Measurements from ENCODE around the gene CCS. TPM values are rescaled to one million over a fixed set of nuclear protein-coding genes. Genes with fewer than 3 reads are reported as not detected.
"Not testable (repeated sequence)": the region's sequence is repeated elsewhere in the genome, so short reads cannot be mapped to it uniquely, and the experiment has no call there.

CCS gene
- polyA plus RNA-seq, 1 experiment: 36.4 TPM

DNA sequence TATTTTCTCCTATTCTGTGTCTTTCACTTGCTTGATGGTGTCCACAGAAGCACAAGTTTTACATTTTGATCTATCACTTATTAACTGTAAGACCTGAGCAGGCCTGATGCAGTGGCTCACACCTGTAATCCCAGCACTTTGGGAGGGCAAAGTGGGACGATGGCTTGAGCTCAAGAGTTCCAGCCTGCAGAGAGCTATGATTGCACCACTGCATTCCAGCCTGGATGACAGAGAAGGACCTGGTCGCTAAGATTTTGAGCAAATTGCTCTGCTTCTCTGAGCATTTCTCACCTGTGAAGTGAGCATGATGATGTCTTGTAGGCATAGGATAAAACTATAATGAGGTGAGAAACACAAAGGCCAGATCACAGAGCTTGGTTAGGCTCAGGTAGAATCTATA is 6.8 kb upstream of the CCS start:
- POLR2A ChIA-PET: no interaction called here
- CTCF ChIA-PET: no interaction called here
- no peaks in the 10 kb centered on the region for H3K36me3 ChIP-seq (ENCODE audit: control insufficient read depth, insufficient read depth, low read length)
- H3K4me3 ChIP-seq (ENCODE audit: low read depth, low read length): no peak overlapping the region
- H3K27me3 ChIP-seq (ENCODE audit: control insufficient read depth, insufficient read depth, low read length): no peaks in the 10 kb centered on the region
- TF ChIP-seq CTCF (IDR thresholded peaks at IDR 0.05; ENCODE audit: insufficient read depth, low read depth, low read length): no peak
- DNase-seq (ENCODE audit: low read depth): no peak

GRCh38 chr11:66589315-66589714 is 3.7 kb upstream of the CCS start:
- ChIA-PET POLR2A (interaction anchor here (0.6 kb wide), 1 partner anchor 205 kb away, joined by 4 read pairs; no protein-coding TSS in a partner anchor), CTCF (interaction anchor here (0.6 to 1.3 kb wide), 2 partner anchors 10 to 16 kb away, joined by 3 to 4 read pairs; no protein-coding TSS in a partner anchor)
- not testable (repeated sequence) for H3K4me3 ChIP-seq (ENCODE audit: low read depth, low read length); H3K27me3 ChIP-seq (ENCODE audit: control insufficient read depth, insufficient read depth, low read length); DNase-seq (ENCODE audit: low read depth); H3K36me3 ChIP-seq (ENCODE audit: control insufficient read depth, insufficient read depth, low read length)

DNA sequence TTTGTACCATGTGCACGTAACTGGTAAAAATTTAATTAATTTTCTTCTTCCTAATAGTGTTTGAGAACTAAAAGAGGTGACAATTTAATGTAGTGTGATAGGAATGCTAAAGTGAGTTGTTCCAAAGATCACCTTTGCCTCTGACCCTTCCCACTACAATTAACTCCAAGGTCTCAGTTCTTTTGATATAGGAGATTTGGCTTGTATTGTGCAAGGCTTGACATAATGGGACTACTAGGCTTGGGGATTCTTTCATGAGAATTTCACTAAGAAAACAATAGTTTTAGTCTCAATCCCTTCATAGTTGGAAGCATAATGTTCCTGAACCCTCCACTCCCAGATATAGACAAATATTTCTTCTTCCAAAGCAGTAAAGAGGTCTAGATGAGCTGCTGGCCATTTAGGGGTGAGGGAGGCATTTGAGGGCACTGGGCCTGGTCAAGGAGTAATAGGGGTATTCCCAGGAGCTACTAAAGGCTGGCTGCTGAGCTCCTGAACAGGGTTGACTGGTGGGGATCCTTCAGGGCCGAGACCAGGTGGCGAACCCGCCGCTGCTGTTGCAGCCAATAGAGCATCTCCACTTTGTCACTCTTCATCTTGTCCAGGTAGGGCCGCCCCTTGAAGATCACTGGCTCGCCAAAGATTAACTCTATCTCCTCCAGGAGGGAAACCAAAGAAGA is 2.8 kb upstream of the CCS start:
- Histone ChIP-seq H3K4me3 (ENCODE audit: low read depth, low read length) (no peak overlapping the region), H3K36me3 (ENCODE audit: control insufficient read depth, insufficient read depth, low read length) (no peaks in the 10 kb centered on the region), H3K27me3 (ENCODE audit: control insufficient read depth, insufficient read depth, low read length) (no peaks in the 10 kb centered on the region)
- POLR2A ChIA-PET: no interaction called here
- TF ChIP-seq CTCF (IDR thresholded peaks at IDR 0.05; ENCODE audit: insufficient read depth, low read depth, low read length): no peak
- DNase-seq (ENCODE audit: low read depth): no peak
- CTCF ChIA-PET: interaction anchor here (1.1 to 4.0 kb wide), 4 partner anchors 9 to 88 kb away, joined by 3 to 24 read pairs (median 5); partner anchors contain the start of gene RBM4B

GRCh38 chr11:66591175-66591574 is 1.8 kb upstream of the CCS start:
- ChIA-PET POLR2A (no interaction called here), CTCF (interaction anchor here (1.1 to 4.0 kb wide), 5 partner anchors 10 to 87 kb away, joined by 3 to 24 read pairs (median 7); partner anchors contain the start of gene RBM4B)
- no peak overlapping the region for H3K4me3 ChIP-seq (ENCODE audit: low read depth, low read length)
- no peaks in the 10 kb centered on the region for H3K27me3 ChIP-seq (ENCODE audit: control insufficient read depth, insufficient read depth, low read length)
- DNase-seq (ENCODE audit: low read depth): no peak
- no peak for TF ChIP-seq CTCF (IDR thresholded peaks at IDR 0.05; ENCODE audit: insufficient read depth, low read depth, low read length)
- no peaks in the 10 kb centered on the region; the same call in 1 of the 2 replicates for H3K36me3 ChIP-seq (ENCODE audit: control insufficient read depth, insufficient read depth, low read length)

- Histone ChIP-seq H3K36me3 (ENCODE audit: control insufficient read depth, insufficient read depth, low read length) (no peaks in the 10 kb centered on the region; the same call in 1 of the 2 replicates), H3K4me3 (ENCODE audit: low read depth, low read length) (peak overlapping the region; percentile 68), H3K27me3 (ENCODE audit: control insufficient read depth, insufficient read depth, low read length) (no peaks in the 10 kb centered on the region)
- ChIA-PET CTCF (interaction anchor here (1.0 to 4.0 kb wide), 5 partner anchors 9 to 85 kb away, joined by 3 to 24 read pairs (median 4); partner anchors contain the start of gene RBM4B), POLR2A (no interaction called here)
- DNase-seq (ENCODE audit: low read depth): no peak
- no peak for TF ChIP-seq CTCF (IDR thresholded peaks at IDR 0.05; ENCODE audit: insufficient read depth, low read depth, low read length)
Measured at GRCh38 chr11:66593303-66593635, 284 bp downstream of the CCS start.
